DMS53 treated with DMSO at 0.1 percent for 48 hours (cell line): Measurements from ENCODE around the gene RAB27A.

Source experiments
- DNase-seq: peaks from one replicate; lab custom pipeline; 2025; ENCODE audit not compliant: unreplicated experiment; lab: John Stamatoyannopoulos, UW

RAB27A gene

GRCh38 chr15:55230051-55230670 lies 59.5 kb downstream of the RAB27A start:
- DNase-seq, result no peak

- DNase-seq, result no peak
Observed at GRCh38 chr15:55226127-55226526, 63.5 kb downstream of the RAB27A start.

GRCh38 chr15:55224892-55225291 lies 64.7 kb downstream of the RAB27A start:
- no peak for DNase-seq

- DNase-seq, result no peak
Observed at GRCh38 chr15:55222588-55222987, 67.0 kb downstream of the RAB27A start.

GRCh38 chr15:55221090-55222011 lies 68.3 kb downstream of the RAB27A start:
- no peak for DNase-seq

GRCh38 chr15:55220606-55221005 lies 69.0 kb downstream of the RAB27A start:
- no peak for DNase-seq

- DNase-seq, result no peak
Observed at GRCh38 chr15:55218056-55218455, 71.6 kb downstream of the RAB27A start.

GRCh38 chr15:55204464-55204863 lies 85.1 kb downstream of the RAB27A start:
- no peak for DNase-seq

GRCh38 chr15:55202206-55202605 lies 87.4 kb downstream of the RAB27A start:
- no peak for DNase-seq

GRCh38 chr15:55198706-55199105 lies 90.9 kb downstream of the RAB27A start:
- DNase-seq, result no peak

GRCh38 chr15:55197719-55198118 lies 91.9 kb downstream of the RAB27A start:
- DNase-seq, result no peak

- DNase-seq, result peak; percentile 25
Observed at GRCh38 chr15:55197362-55197705, 92.3 kb downstream of the RAB27A start.

GRCh38 chr15:55196458-55197361 lies 92.9 kb downstream of the RAB27A start, which contains the start of gene RSL24D1:
Gene RSL24D1, minus strand, starts transcription at chr15:55196941. Its CDS starts 51 bp downstream, at chr15:55196890.
- DNase-seq, result peak; percentile 90

- no peak for DNase-seq
Observed at GRCh38 chr15:55195996-55196395, 93.6 kb downstream of the RAB27A start.

GRCh38 chr15:55194256-55194655 lies 95.4 kb downstream of the RAB27A start:
- DNase-seq, result no peak

GRCh38 chr15:55186331-55186730 lies 103.3 kb downstream of the RAB27A start:
- no peak for DNase-seq

GRCh38 chr15:55183679-55184078 lies 105.9 kb downstream of the RAB27A start:
- DNase-seq, result peak; percentile 18

GRCh38 chr15:55179141-55179540 lies 110.5 kb downstream of the RAB27A start:
- no peak for DNase-seq

GRCh38 chr15:55170361-55170760 lies 119.3 kb downstream of the RAB27A start:
- DNase-seq, result no peak

GRCh38 chr15:55168350-55168974 lies 121.2 kb downstream of the RAB27A start:
- peak; percentile 75 for DNase-seq

GRCh38 chr15:55164284-55164683 lies 125.3 kb downstream of the RAB27A start:
- no peak for DNase-seq
